ENCODE measurements around the gene IL11. TPM values are rescaled to one million over a fixed set of nuclear protein-coding genes. Genes with fewer than 3 reads are reported as not detected.

Gene IL11
- total RNA-seq, 2 experiments from 2014 or later = not detected

- H3K27ac Mint-ChIP-seq = no peak overlapping the region
- no peak for DNase-seq
- intact Hi-C loops (cut with micrococcal nuclease) = no loop called here
- H3K4me3 Mint-ChIP-seq = no peak overlapping the region
- H3K9me3 Mint-ChIP-seq = no peaks in the 10 kb centered on the region
- CTCF ChIA-PET = no interaction called here
- no peaks in the 10 kb centered on the region for H3K36me3 Mint-ChIP-seq (ENCODE audit: low read depth)
- H3K27me3 Mint-ChIP-seq (ENCODE audit: low read depth) = peaks cover 20% of the 10 kb centered on the region
- peaks cover 7% of the 10 kb centered on the region for H3K4me1 Mint-ChIP-seq (ENCODE audit: low read depth)
Measured at GRCh38 chr19:55365964-55366363, 4.3 kb downstream of the IL11 start.

- no peak overlapping the region for H3K4me3 Mint-ChIP-seq
- DNase-seq = no peak
- intact Hi-C loops (cut with micrococcal nuclease) = no loop called here
- H3K36me3 Mint-ChIP-seq (ENCODE audit: low read depth) = no peaks in the 10 kb centered on the region
- no peak overlapping the region for H3K27ac Mint-ChIP-seq
- CTCF ChIA-PET = interaction anchor here (0.7 kb wide), 1 partner anchor 1127 kb away, joined by 3 read pairs; no protein-coding TSS in a partner anchor
- peaks cover 14% of the 10 kb centered on the region for H3K27me3 Mint-ChIP-seq (ENCODE audit: low read depth)
- H3K4me1 Mint-ChIP-seq (ENCODE audit: low read depth) = peaks cover 4% of the 10 kb centered on the region
- H3K9me3 Mint-ChIP-seq = no peaks in the 10 kb centered on the region
Measured at GRCh38 chr19:55365245-55365644, 5.0 kb downstream of the IL11 start.

- intact Hi-C loops (cut with micrococcal nuclease) = no loop called here
- Mint-ChIP-seq H3K4me1 (ENCODE audit: low read depth) (no peaks in the 10 kb centered on the region), H3K27ac (no peak within 1 kb of the TSS), H3K9me3 (no peaks in the 10 kb centered on the region), H3K4me3 (no peak within 1 kb of the TSS), H3K27me3 (ENCODE audit: low read depth) (peaks cover 6% of the 10 kb centered on the region), H3K36me3 (ENCODE audit: low read depth) (no peaks in the 10 kb centered on the region)
- no peak for DNase-seq
- CTCF ChIA-PET = no interaction called here
Measured at GRCh38 chr19:55362990-55363716, 7.1 kb downstream of the IL11 start, which contains the start of gene GARIN5B. Gene GARIN5B, minus strand, starts transcription at chr19:55363260. Its CDS starts 194 bp downstream, at chr19:55363066.

- Mint-ChIP-seq H3K4me1 (ENCODE audit: low read depth) (no peaks in the 10 kb centered on the region), H3K27ac (no peak overlapping the region), H3K9me3 (no peaks in the 10 kb centered on the region), H3K36me3 (ENCODE audit: low read depth) (no peaks in the 10 kb centered on the region), H3K4me3 (no peak overlapping the region), H3K27me3 (ENCODE audit: low read depth) (peaks cover 7% of the 10 kb centered on the region)
- intact Hi-C loops (cut with micrococcal nuclease) = no loop called here
- no peak for DNase-seq
- CTCF ChIA-PET = no interaction called here
Measured at GRCh38 chr19:55362174-55362989, 7.9 kb downstream of the IL11 start.

- H3K27me3 Mint-ChIP-seq (ENCODE audit: low read depth) = peaks cover 8% of the 10 kb centered on the region
- intact Hi-C loops (cut with micrococcal nuclease) = no loop called here
- H3K9me3 Mint-ChIP-seq = no peaks in the 10 kb centered on the region
- H3K4me1 Mint-ChIP-seq (ENCODE audit: low read depth) = no peaks in the 10 kb centered on the region
- H3K36me3 Mint-ChIP-seq (ENCODE audit: low read depth) = no peaks in the 10 kb centered on the region
- CTCF ChIA-PET = no interaction called here
- no peak overlapping the region for H3K27ac Mint-ChIP-seq
- H3K4me3 Mint-ChIP-seq = no peak overlapping the region
- no peak for DNase-seq
Measured at GRCh38 chr19:55360902-55361301, 9.4 kb downstream of the IL11 start.

- Mint-ChIP-seq H3K27ac (no peak overlapping the region), H3K9me3 (no peaks in the 10 kb centered on the region), H3K27me3 (ENCODE audit: low read depth) (peaks cover 14% of the 10 kb centered on the region), H3K4me1 (ENCODE audit: low read depth) (no peaks in the 10 kb centered on the region), H3K36me3 (ENCODE audit: low read depth) (no peaks in the 10 kb centered on the region), H3K4me3 (no peak overlapping the region)
- no peak for DNase-seq
- CTCF ChIA-PET = interaction anchor here (1.1 kb wide), 1 partner anchor 20 kb away, joined by 3 read pairs; the partner anchor contains the start of gene KMT5C
- intact Hi-C loops (cut with micrococcal nuclease) = no loop called here
Measured at GRCh38 chr19:55358943-55359908, 11.0 kb downstream of the IL11 start.

GRCh38 chr19:55358493-55358892, 11.8 kb downstream of the IL11 start:
- Mint-ChIP-seq H3K27me3 (ENCODE audit: low read depth) (peaks cover 18% of the 10 kb centered on the region), H3K4me1 (ENCODE audit: low read depth) (peaks cover 4% of the 10 kb centered on the region), H3K36me3 (ENCODE audit: low read depth) (no peaks in the 10 kb centered on the region), H3K4me3 (no peak overlapping the region), H3K9me3 (no peaks in the 10 kb centered on the region), H3K27ac (no peak overlapping the region)
- intact Hi-C loops (cut with micrococcal nuclease) = no loop called here
- CTCF ChIA-PET = interaction anchor here (1.1 kb wide), 1 partner anchor 19 kb away, joined by 3 read pairs; the partner anchor contains the start of gene KMT5C
- DNase-seq = no peak

- Mint-ChIP-seq H3K27ac (no peak overlapping the region), H3K36me3 (ENCODE audit: low read depth) (no peaks in the 10 kb centered on the region), H3K9me3 (no peaks in the 10 kb centered on the region), H3K27me3 (ENCODE audit: low read depth) (peaks cover 49% of the 10 kb centered on the region), H3K4me3 (peak overlapping the region; percentile 3), H3K4me1 (ENCODE audit: low read depth) (peaks cover 15% of the 10 kb centered on the region)
- CTCF ChIA-PET = no interaction called here
- no peak for DNase-seq
- intact Hi-C loops (cut with micrococcal nuclease) = no loop called here
Measured at GRCh38 chr19:55355213-55355821, 14.9 kb downstream of the IL11 start.

GRCh38 chr19:55354698-55355212, 15.5 kb downstream of the IL11 start, which contains the start of gene COX6B2:
Gene COX6B2, minus strand, starts transcription at chr19:55354719. Its CDS starts 198 bp downstream, at chr19:55354521.
- Mint-ChIP-seq H3K36me3 (ENCODE audit: low read depth) (no peaks in the 10 kb centered on the region), H3K4me1 (ENCODE audit: low read depth) (peaks cover 15% of the 10 kb centered on the region), H3K9me3 (no peaks in the 10 kb centered on the region), H3K4me3 (peak within 1 kb of the TSS; percentile 73), H3K27me3 (ENCODE audit: low read depth) (peaks cover 49% of the 10 kb centered on the region), H3K27ac (no peak within 1 kb of the TSS)
- DNase-seq = no peak
- intact Hi-C loops (cut with micrococcal nuclease) = loop anchor here (1.0 to 5.0 kb wide), 2 partner anchors 15 to 52 kb away; partner anchors contain the start of gene KMT5C
- CTCF ChIA-PET = no interaction called here

- CTCF ChIA-PET = no interaction called here
- H3K27me3 Mint-ChIP-seq (ENCODE audit: low read depth) = peaks cover 49% of the 10 kb centered on the region
- peak overlapping the region; percentile 73 for H3K4me3 Mint-ChIP-seq
- H3K9me3 Mint-ChIP-seq = no peaks in the 10 kb centered on the region
- H3K36me3 Mint-ChIP-seq (ENCODE audit: low read depth) = no peaks in the 10 kb centered on the region
- DNase-seq = peak; percentile 76
- intact Hi-C loops (cut with micrococcal nuclease) = loop anchor here (1.0 to 5.0 kb wide), 2 partner anchors 15 to 52 kb away; partner anchors contain the start of gene KMT5C
- no peak overlapping the region for H3K27ac Mint-ChIP-seq
- peaks cover 15% of the 10 kb centered on the region for H3K4me1 Mint-ChIP-seq (ENCODE audit: low read depth)
Measured at GRCh38 chr19:55353803-55354697, 16.2 kb downstream of the IL11 start.
